ENCODE results near the gene GNG10.
"Not testable (repeated sequence)": the region's sequence is repeated elsewhere in the genome, so short reads cannot be mapped to it uniquely, and the experiment has no call there.

GNG10 gene

DNA sequence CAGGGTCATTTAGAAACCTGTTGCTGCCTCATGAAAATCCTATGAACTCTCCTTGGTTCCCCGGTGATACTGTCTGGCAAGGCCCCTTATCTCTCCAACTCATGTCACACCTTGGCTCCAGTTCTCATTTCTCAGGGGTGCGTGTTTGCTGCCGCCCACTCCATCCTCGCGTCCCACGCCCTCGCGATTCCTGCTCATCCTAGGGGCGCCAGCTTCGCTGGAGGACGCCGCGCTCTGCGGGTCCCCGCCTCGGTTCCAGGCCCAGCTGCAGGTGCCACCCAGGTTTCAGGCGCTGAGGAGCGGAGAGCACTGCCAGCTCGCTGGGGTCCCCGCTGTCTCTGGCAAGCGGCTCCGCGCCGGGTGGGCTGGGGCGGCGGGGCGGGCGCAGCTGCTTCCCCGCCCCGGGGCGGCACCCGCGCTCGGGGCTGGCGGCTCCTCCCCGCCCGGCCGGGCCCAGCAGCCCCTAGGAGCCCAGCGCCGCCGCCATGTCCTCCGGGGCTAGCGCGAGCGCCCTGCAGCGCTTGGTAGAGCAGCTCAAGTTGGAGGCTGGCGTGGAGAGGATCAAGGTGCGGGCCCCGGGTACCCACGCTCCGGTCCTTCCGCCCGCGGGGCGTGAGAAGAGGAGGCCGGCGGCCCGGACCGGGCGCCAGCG lies at the start of gene GNG10:
GNG10 (plus strand) TSS at position 456 of the 652 bp plus-strand sequence; CDS start at position 486, 30 bp downstream.
- Histone ChIP-seq H3K4me1 (ENCODE audit: control insufficient read depth, insufficient read depth, low read length) (peaks cover 11% of the 10 kb centered on the region), H3K4me3 (ENCODE audit: low read depth, low read length) (peak within 1 kb of the TSS; percentile 81), H3K9ac (ENCODE audit: low read depth, low read length) (peak within 1 kb of the TSS; percentile 70), H3K9me3 (ENCODE audit: control insufficient read depth, insufficient read depth, low read length) (no peaks in the 10 kb centered on the region), H3K36me3 (ENCODE audit: control insufficient read depth, insufficient read depth, low read length) (no peaks in the 10 kb centered on the region), H3K27me3 (ENCODE audit: control insufficient read depth, insufficient read depth, low read length) (peaks cover 4% of the 10 kb centered on the region)

DNA sequence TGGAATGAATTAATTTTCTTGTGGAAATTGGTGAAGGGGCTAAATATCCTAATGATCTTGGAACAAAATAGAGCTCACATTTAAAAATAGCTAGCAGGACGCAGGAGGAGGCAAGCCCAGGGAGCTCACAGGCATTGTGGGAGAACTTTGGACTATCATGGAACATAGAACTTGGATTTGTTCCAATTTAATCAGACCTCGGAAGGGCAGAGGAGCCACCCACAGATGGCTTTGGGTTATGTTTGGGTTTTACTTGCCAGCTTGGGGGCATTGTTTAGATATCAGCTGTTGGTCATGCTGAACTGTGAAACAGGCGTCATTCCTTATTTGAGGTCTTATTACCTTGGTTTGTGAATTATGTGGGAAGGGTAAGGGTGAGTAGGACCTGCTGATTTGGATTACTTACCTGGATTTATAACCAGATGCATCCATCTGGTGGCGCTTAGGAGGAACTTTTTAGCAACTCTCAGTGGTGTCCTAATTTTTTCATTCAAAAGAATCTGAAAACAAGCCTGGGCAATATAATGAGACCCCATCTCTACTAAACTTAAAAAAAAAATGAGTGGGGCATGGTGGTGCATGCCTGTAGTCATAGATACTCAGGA lies 47.9 kb upstream of the GNG10 start:
- Histone ChIP-seq H3K9me3 (ENCODE audit: control insufficient read depth, insufficient read depth, low read length) (no peaks in the 10 kb centered on the region), H3K4me3 (ENCODE audit: low read depth, low read length) (no peak overlapping the region), H3K27me3 (ENCODE audit: control insufficient read depth, insufficient read depth, low read length) (no peaks in the 10 kb centered on the region), H3K4me1 (ENCODE audit: control insufficient read depth, insufficient read depth, low read length) (no peaks in the 10 kb centered on the region), H3K9ac (ENCODE audit: low read depth, low read length) (no peak overlapping the region), H3K36me3 (ENCODE audit: control insufficient read depth, insufficient read depth, low read length) (no peaks in the 10 kb centered on the region)

DNA sequence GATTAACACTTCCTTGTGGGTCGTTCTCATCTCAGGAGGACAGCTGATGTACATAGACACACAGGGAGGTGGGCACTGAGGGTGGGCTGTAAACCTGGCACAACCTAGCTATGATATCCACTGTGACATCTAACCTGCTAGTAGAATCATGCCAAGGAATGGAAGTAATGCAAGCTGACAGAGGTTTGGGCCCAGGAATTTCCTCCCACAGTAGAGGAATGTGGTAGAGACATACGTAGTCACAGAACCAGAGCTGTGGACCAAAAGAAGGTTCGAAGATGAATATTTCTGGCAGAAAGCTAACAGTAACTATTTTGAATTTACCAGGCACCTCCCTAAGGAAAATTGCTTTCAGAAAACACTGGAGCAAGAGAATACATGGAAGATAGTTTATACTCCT lies 45.5 kb upstream of the GNG10 start:
- no peaks in the 10 kb centered on the region for H3K4me1 ChIP-seq (ENCODE audit: control insufficient read depth, insufficient read depth, low read length)
- H3K36me3 ChIP-seq (ENCODE audit: control insufficient read depth, insufficient read depth, low read length) = no peaks in the 10 kb centered on the region
- H3K9ac ChIP-seq (ENCODE audit: low read depth, low read length) = no peak overlapping the region
- no peaks in the 10 kb centered on the region for H3K9me3 ChIP-seq (ENCODE audit: control insufficient read depth, insufficient read depth, low read length)
- no peaks in the 10 kb centered on the region for H3K27me3 ChIP-seq (ENCODE audit: control insufficient read depth, insufficient read depth, low read length)
- H3K4me3 ChIP-seq (ENCODE audit: low read depth, low read length) = no peak overlapping the region

DNA sequence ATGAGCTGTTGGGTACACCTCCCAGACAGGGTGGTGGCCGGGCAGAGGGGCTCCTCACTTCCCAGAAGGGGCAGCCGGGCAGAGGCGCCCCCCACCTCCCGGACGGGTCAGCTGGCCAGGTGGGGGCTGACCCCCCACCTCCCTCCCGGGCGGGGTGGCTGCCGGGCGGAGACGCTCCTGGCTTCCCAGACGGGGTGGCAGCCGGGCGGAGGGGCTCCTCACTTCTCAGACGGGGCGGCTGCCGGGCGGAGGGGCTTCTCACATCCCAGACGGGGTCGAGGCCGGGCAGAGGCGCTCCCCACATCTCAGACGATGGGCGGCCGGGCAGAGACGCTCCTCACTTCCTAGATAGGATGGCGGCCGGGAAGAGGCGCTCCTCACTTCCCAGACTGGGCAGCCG lies 44.1 kb upstream of the GNG10 start:
- not testable (repeated sequence) for H3K9me3 ChIP-seq (ENCODE audit: control insufficient read depth, insufficient read depth, low read length); H3K4me3 ChIP-seq (ENCODE audit: low read depth, low read length); H3K27me3 ChIP-seq (ENCODE audit: control insufficient read depth, insufficient read depth, low read length); H3K4me1 ChIP-seq (ENCODE audit: control insufficient read depth, insufficient read depth, low read length); H3K9ac ChIP-seq (ENCODE audit: low read depth, low read length); H3K36me3 ChIP-seq (ENCODE audit: control insufficient read depth, insufficient read depth, low read length)

DNA sequence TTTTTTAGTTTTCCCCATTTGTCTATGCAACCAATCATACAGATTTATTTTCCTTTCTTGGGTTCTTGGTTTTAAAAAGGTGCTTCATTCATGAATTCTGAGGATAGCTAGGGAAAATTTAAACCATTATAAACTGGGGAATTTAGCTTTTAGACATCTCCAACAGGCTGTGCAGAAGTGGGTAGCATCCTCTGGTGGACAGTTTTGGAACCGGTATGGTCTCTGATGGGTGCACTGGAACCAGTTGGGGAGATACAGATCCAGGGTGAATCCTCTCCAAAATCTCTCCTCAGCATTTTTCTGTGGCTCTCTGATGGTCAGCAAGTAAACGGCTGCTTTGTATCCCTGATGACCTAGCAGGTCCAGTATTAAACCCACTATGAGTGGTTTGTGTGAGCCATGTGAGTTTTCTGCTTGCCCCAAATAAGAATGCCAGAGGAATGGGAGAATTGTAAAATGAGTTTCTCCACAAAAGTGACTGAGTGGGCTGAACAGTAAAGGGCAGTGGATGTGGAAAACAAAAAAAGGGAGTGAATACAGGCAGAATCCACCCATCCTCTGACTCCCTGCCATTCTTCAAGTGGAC lies 39.4 kb upstream of the GNG10 start:
- Histone ChIP-seq H3K36me3 (ENCODE audit: control insufficient read depth, insufficient read depth, low read length) (no peaks in the 10 kb centered on the region), H3K9ac (ENCODE audit: low read depth, low read length) (no peak overlapping the region), H3K4me3 (ENCODE audit: low read depth, low read length) (no peak overlapping the region), H3K27me3 (ENCODE audit: control insufficient read depth, insufficient read depth, low read length) (no peaks in the 10 kb centered on the region), H3K4me1 (ENCODE audit: control insufficient read depth, insufficient read depth, low read length) (no peaks in the 10 kb centered on the region), H3K9me3 (ENCODE audit: control insufficient read depth, insufficient read depth, low read length) (no peaks in the 10 kb centered on the region)

DNA sequence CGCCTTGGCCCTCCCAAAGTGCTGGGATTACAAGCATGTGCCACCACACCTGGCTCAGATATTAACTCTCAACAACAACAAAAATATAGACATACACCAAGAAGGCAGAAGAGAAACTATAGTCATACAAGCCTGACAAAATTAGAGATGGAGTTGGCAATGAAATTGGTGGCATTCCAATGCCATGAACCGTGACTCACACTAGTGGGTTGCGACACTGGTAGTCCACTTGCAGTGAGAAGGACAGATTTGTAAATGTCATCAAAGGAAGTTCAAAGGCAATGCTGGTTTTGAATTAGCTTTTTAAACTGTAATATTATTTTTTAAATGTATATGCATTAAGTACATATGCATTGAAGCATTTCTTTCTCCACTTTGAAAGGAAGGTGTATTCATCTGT lies 38.8 kb upstream of the GNG10 start:
- H3K9me3 ChIP-seq (ENCODE audit: control insufficient read depth, insufficient read depth, low read length) = no peaks in the 10 kb centered on the region
- no peak overlapping the region for H3K9ac ChIP-seq (ENCODE audit: low read depth, low read length)
- H3K4me3 ChIP-seq (ENCODE audit: low read depth, low read length) = no peak overlapping the region
- H3K27me3 ChIP-seq (ENCODE audit: control insufficient read depth, insufficient read depth, low read length) = no peaks in the 10 kb centered on the region
- no peaks in the 10 kb centered on the region for H3K4me1 ChIP-seq (ENCODE audit: control insufficient read depth, insufficient read depth, low read length)
- H3K36me3 ChIP-seq (ENCODE audit: control insufficient read depth, insufficient read depth, low read length) = no peaks in the 10 kb centered on the region

DNA sequence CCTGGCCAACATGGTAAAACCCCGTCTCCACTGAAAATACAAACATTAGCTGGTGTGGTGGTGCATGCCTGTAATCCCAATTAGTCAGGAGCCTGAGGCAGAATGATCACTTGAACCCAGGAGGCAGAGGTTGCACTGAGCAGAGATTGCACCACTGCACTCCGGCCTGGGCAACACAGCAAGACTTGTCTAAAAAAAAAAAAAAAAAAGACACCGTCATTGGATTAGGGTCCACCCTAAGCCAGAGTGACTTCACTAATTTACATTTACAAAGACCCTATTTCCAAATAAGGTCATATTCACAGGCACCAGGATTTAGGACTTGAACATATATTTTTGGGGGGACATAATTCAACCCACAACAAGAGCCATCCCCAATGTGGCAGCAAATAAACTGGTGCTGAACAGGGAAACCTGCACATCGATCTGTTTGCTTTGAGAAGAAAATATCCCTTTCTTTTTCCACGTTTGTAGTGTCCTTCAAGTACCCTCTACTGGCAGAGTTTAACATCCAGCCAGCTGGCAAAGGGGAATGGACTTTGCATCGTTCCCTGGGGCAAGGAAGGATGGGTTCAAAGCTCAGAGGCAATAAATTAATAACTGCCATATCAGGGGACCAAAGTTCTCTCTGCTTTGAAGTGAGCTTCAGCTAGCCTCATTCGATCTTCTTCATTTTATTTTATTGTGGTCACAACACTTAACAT lies 34.0 kb upstream of the GNG10 start:
- H3K4me1 ChIP-seq (ENCODE audit: control insufficient read depth, insufficient read depth, low read length) = peaks cover under 1% of the 10 kb centered on the region
- no peaks in the 10 kb centered on the region for H3K9me3 ChIP-seq (ENCODE audit: control insufficient read depth, insufficient read depth, low read length)
- no peaks in the 10 kb centered on the region for H3K36me3 ChIP-seq (ENCODE audit: control insufficient read depth, insufficient read depth, low read length)
- no peaks in the 10 kb centered on the region for H3K27me3 ChIP-seq (ENCODE audit: control insufficient read depth, insufficient read depth, low read length)
- H3K9ac ChIP-seq (ENCODE audit: low read depth, low read length) = no peak overlapping the region
- no peak overlapping the region for H3K4me3 ChIP-seq (ENCODE audit: low read depth, low read length)

DNA sequence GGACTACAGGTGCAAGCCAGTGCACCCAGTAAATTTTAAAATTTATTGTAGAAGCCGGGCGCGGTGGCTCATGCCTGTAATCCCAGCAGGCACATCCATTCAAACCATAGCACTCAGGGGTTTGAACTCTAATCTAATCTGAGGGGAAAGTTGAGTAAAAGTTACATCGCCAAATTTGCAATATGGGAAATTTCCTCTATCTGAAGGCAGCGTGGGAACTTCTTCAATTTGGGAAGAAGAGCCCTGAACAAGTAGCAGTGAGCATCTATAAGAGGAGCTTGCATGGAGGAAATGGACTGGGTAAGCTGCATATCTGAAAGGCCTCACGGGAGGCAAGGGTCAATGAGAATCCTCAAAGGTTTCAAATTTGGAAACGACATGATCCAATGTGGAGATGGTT lies 33.0 kb upstream of the GNG10 start:
- H3K4me3 ChIP-seq (ENCODE audit: low read depth, low read length) = no peak overlapping the region
- H3K27me3 ChIP-seq (ENCODE audit: control insufficient read depth, insufficient read depth, low read length) = no peaks in the 10 kb centered on the region
- peaks cover 3% of the 10 kb centered on the region for H3K4me1 ChIP-seq (ENCODE audit: control insufficient read depth, insufficient read depth, low read length)
- H3K9me3 ChIP-seq (ENCODE audit: control insufficient read depth, insufficient read depth, low read length) = no peaks in the 10 kb centered on the region
- no peaks in the 10 kb centered on the region for H3K36me3 ChIP-seq (ENCODE audit: control insufficient read depth, insufficient read depth, low read length)
- no peak overlapping the region for H3K9ac ChIP-seq (ENCODE audit: low read depth, low read length)

DNA sequence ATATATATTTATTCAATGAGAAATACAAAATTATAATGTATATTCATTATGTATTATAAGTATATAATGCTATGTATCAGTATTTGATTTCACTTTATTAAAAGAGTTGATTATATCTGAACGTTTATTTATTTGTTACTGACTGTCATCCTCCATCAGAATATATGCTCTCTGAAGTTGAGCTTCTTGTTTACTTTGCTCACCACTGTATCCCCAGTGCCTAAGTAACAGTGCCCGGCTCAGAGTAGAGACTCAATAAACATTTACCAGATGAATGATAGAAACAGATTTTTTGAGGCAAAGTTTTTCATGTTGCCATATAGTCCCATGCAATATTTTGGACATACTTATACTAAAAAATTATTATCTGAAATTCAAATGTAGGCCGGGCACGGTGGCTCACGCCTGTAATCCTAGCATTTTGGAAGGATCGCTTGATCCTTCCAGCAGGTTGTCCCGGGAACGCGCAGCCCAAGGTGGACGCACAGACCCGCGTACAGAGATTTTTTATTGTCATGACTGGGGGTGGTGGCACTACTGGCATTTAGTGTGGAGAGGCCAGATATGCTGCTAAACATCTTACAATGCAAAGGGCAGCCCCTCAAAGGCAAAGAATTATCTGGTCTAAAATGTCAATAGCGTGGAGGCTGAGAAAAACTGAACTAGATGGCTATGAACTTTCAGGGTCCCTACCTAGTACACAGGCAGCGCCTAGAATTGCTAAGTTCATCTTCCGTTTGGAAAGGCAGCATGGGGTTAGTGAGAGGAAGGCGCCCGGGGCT lies 31.0 kb upstream of the GNG10 start:
- no peaks in the 10 kb centered on the region for H3K27me3 ChIP-seq (ENCODE audit: control insufficient read depth, insufficient read depth, low read length)
- peak overlapping the region; percentile 76 for H3K9ac ChIP-seq (ENCODE audit: low read depth, low read length)
- no peaks in the 10 kb centered on the region for H3K9me3 ChIP-seq (ENCODE audit: control insufficient read depth, insufficient read depth, low read length)
- no peaks in the 10 kb centered on the region for H3K36me3 ChIP-seq (ENCODE audit: control insufficient read depth, insufficient read depth, low read length)
- peaks cover 3% of the 10 kb centered on the region for H3K4me1 ChIP-seq (ENCODE audit: control insufficient read depth, insufficient read depth, low read length)
- peak overlapping the region; percentile 89 for H3K4me3 ChIP-seq (ENCODE audit: low read depth, low read length)

DNA sequence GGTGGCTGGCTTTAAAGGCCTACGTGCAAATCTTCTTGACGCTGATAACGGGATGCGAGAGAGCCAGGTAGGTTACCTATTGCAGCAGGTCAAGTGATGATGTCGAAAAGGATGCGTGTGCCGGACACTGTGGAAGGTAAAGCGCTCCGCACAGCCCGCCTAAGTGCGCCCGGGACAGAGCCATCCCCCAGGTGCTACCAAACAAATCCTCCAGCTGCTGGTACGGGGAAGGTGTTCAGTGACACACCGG lies 30.5 kb upstream of the GNG10 start:
- peak overlapping the region; percentile 76 for H3K9ac ChIP-seq (ENCODE audit: low read depth, low read length)
- H3K27me3 ChIP-seq (ENCODE audit: control insufficient read depth, insufficient read depth, low read length) = no peaks in the 10 kb centered on the region
- peaks cover 3% of the 10 kb centered on the region for H3K4me1 ChIP-seq (ENCODE audit: control insufficient read depth, insufficient read depth, low read length)
- H3K9me3 ChIP-seq (ENCODE audit: control insufficient read depth, insufficient read depth, low read length) = no peaks in the 10 kb centered on the region
- H3K36me3 ChIP-seq (ENCODE audit: control insufficient read depth, insufficient read depth, low read length) = no peaks in the 10 kb centered on the region
- peak overlapping the region; percentile 89 for H3K4me3 ChIP-seq (ENCODE audit: low read depth, low read length)

DNA sequence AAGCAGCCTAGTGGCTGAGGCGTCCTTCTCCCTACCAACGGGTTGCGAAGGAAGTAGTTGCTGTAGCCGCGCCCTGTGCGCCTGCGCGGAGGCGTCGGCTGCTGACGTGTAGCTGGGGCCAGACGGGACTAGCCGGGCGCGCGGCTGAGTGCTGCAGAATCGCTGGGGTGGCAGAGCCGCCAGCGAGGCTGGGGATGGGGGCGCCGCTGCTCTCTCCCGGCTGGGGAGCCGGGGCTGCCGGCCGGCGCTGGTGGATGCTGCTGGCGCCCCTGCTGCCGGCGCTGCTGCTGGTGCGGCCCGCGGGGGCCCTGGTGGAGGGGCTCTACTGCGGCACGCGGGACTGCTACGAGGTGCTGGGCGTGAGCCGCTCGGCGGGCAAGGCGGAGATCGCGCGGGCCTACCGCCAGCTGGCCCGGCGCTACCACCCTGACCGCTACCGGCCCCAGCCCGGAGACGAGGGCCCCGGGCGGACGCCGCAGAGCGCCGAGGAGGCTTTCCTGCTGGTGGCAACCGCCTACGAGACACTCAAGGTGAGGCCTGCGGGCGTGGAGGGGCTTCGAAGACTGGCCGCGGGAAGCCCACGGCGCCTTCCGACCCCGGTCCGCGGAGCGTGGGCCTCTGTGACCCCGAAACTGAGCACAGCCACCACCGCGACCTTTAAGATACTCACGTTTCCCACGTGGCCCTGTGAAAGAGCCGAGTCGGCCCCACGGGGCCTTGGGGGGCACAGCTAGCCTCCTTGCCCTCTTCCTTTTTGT lies 30.0 kb upstream of the GNG10 start, which contains the start of gene DNAJC25:
DNAJC25 (plus strand) TSS at position 121 of the 758 bp plus-strand sequence; CDS start at position 195, 74 bp downstream.
- no peaks in the 10 kb centered on the region for H3K27me3 ChIP-seq (ENCODE audit: control insufficient read depth, insufficient read depth, low read length)
- H3K4me1 ChIP-seq (ENCODE audit: control insufficient read depth, insufficient read depth, low read length) = peaks cover 3% of the 10 kb centered on the region
- no peaks in the 10 kb centered on the region for H3K36me3 ChIP-seq (ENCODE audit: control insufficient read depth, insufficient read depth, low read length)
- H3K9ac ChIP-seq (ENCODE audit: low read depth, low read length) = peak within 1 kb of the TSS; percentile 93
- peak within 1 kb of the TSS; percentile 89 for H3K4me3 ChIP-seq (ENCODE audit: low read depth, low read length)
- no peaks in the 10 kb centered on the region for H3K9me3 ChIP-seq (ENCODE audit: control insufficient read depth, insufficient read depth, low read length)

Measured in iPS-15b (cell line).